GM18499 (cell line): ENCODE data around the gene DPH3.

Source experiments
- ATAC-seq: cut with Tn5 transposase; IDR thresholded peaks from one replicate; pipeline ENCODE4 v1.9.1; 2021; ENCODE audit warnings: moderate number of reproducible peaks; ENCODE audit not compliant: insufficient read depth, unreplicated experiment

DPH3 gene

DNA sequence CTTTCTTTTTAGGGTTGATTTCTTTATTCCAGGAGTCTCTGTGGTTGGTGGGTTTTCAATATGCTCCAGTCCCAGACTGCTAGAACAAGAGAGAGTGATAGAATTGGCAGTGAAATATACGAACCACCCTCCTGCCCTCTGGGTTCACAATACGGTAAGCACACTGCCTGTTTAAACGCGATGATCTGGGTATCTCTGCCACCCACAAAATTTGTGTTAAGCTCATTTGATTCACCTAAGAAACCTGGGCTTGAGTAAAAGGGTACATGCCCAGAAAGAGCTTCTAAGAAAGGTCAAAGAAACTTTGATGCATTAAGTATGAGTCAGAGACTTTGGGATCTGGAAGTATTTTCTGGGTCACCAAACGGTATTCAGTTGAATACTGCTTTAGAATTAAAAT lies 30.1 kb upstream of the DPH3 start:
- ATAC-seq = no peak

DNA sequence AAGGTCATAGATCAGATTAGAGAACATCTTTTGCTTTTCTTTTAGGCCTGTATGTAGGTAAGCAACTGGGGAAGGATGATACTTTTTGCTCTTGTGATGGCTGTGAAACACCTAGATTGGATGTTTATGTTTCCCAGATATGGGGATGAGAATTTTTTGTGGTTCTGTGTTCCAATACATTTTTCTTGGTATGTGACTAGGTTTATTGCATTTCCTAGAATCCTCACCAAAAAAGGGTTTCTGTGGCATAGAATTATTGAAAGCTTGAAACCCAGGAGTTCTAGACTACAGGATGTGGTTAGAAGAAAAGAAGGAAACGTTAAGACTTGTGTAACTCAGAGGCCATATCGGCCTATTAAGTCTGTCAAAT lies 26.1 kb upstream of the DPH3 start:
- no peak for ATAC-seq

DNA sequence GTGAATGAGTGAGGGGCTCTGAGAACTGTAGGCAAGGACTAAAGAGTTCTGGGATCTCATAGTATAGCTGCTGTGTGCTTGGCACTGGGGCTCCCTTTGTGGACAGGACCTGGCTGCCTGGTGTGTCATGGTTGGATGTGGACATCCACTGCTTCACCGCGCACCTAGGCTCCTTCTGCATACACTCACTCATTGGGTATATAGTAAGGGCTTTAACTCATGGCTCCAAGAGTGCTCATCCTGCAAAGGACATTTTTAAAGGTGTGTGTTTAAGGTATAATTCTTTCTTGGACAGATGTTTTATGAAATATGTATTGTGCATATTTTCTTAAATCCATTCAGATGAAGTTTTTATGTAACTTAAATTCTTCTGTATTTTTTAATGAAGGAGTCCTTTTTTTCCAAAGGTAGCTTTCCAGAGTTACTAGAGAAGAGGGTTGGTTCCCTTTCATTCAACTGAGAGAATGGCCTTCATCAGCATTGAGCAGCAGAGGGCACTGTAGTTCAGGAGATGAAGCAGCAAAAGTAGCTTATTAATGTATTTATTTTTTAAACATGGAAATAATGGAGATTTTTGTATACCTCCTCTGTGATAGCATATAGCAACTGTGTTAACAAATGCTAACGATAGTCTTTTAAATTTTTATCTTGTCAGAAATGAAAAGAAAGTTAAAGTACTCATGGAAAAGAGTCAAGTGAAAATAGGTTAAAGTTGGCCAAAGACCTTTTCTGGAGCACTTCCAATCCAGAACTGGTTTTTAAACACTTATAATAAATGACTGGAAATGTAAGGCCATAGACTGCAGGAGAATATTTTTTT lies 25.5 kb upstream of the DPH3 start:
- no peak for ATAC-seq

DNA sequence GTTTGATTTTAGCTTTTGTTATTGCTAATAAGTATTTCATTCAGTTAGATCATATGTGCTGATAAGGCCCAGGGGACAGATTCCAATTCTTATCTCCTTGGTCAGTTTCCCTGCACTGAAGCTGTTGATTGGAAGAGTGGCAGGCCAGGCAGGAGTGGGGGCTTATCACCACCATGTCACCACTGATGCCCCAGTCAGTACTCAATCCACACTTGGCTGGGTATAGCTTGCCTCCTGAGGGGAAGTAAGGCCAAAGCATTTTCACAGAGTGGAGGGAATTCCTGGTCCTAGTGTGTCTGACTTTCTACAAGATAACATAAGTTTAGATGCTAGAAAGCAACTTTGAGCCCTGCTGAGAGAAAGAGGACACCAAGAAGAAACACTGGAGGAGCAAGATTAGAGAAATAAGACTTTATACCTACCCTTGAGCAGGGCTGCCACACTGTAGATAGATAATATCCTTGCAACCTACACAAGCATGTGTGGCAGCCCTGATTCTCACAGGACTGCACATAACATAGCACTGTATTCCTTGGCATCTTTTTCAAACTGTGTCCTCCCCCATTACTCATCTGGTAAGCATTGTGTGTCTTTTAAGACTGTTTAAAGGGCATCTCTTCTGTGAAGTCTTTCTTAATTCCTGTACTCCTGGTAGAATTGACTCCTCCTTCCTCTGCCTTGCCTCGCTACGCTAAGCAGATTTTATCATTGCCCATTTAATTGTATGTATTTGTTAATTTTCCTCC lies 24.6 kb upstream of the DPH3 start:
- no peak for ATAC-seq

DNA sequence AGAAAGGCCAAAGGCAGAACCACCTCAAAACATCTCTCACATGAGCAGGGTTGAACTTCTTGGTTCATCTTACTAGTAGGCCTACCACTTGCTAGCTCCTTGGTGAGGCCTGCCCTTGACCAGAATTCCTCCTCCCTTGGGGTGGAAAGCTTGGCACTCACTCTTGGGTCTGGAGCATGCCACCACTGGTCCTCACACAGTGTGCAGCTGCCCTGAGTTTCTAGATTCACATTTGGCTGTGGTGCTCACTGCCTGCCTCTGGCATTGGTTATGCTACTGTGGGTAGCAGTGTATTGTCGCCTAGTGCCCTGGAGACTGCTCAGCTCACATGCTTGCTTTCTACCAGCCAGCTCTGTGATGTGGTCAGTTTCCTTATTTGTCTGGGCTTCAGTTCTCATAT lies 23.9 kb upstream of the DPH3 start:
- ATAC-seq = no peak

DNA sequence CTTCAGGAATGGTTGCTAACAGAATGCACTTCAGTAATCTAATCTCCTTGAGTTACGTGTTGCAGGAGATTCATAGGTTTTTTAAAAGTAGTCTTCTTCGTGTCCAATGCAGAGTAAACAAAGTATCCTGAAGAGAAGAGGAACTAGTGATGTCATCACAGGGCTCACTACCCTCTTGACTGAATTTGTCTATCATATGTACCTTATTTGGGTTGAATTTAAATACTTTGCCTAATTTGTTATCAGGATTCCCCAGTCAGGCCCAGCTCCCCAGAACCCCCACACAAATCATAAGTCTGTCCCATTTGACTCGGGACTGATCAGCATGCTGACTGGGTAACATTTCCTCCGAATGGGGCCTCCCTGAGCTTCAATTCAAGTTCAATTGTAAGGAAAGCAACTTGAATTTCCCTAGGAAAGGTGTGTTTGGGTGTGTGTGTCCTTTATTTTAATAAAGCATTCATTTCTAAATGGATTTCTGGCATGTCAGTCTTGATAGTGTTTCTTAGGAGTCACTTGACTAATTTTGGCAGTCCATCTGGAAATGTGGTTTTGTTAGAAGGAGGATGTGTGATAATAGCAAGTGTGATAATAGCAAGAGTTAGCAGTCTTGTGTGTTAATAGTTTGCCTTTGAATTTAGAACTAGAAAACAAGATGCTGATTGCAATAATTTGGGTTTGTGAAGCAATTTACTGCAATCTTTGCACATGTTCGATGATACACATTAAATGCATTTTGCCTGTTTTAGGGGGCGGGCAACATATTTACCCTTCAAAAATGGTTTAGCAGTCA lies 22.2 kb upstream of the DPH3 start:
- ATAC-seq = no peak

DNA sequence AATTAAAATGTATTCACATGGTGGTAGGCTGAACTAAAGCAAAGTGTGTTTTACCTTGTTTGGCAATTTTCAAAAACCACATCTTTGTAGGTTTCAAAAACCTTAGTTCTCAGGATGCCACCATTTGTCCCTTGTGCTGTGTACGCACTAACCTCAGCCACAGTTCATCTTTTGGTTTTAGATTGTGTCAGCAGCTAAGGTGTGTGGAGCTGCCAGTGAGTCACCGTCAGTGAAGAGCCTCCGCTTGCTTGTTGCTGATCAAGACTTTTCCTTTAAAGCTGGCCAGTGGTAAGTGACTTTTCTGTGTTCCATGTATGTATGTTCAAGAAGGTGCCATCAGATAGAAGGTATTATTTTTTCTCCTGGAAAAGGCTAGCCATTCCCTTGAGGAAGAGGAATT lies 21.4 kb upstream of the DPH3 start:
- ATAC-seq = peak; percentile 87

DNA sequence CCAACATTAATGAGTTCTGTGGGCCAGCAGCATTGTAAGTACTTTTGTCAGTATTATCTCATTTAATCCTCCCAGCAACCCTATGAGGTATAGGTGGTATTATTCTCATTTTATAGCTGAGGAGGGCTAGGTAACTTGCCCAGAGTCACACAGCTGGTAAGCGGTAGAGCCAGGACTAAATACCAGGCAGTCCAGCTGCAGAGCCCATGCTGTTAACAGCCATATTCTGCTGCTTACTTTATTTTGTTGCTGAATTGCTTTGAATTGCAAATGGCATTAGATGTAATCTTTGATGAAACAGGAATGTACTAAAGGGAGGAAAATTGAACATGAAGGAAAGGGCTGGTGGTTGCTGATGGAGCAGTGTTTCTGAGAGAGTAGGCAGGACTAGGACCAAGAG lies 19.9 kb upstream of the DPH3 start:
- no peak for ATAC-seq

DNA sequence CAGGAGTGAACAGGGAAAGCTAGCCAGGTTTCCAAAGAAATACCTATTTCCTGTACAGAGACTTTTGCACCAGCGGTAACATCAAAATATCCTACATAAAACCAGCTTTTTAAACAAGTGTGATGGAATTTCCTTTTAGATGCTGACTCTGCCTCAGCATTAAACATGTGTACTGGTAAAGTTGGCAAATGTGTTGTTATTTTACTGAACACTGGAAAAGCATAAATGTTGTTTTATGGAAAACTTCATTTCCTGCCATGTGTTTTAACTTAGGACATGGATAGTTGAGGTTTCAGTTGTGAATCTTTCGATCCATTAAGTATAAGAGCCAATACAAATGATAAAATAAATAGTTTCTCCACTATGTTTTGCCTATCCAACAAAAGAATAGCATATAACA lies 15.9 kb upstream of the DPH3 start:
- ATAC-seq = no peak

DNA sequence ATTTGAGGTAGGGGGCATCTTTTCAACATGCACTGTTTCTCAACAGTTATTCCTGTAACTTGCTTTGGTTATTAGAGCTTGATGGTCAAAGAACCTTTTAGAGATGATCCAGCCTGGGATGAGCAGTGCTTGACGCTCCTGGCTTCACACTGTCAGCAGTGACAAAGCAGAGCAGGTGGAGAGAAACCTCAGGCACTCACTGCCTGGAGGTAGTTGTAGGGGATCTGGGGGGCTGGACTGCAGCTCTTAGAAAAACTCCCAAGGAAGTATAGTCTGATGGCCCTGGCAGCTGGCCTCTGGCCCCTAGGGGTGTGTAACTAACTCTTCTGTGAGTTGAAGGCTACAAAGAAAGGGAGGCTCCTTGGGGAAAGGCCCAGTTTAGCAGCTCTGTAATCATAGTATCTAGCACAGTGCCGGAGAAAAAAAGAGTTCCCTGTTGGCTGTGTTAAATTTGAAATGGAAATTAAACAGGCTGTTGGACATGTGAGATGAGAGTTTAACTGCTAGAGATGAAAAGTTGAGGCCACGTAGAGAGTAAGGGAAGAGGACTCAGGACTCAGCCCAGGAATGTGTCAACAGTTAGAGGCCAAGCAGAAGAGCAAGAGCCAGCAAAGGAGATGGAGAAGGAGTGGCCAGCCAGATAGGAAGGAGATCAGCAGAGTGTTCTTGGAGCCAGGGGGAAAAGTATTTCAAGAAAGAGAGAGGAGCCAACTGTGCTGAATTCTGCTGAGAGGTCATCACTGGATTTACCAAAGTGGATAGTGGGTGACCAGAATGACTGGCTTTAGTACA lies 14.5 kb upstream of the DPH3 start:
- ATAC-seq = no peak

DNA sequence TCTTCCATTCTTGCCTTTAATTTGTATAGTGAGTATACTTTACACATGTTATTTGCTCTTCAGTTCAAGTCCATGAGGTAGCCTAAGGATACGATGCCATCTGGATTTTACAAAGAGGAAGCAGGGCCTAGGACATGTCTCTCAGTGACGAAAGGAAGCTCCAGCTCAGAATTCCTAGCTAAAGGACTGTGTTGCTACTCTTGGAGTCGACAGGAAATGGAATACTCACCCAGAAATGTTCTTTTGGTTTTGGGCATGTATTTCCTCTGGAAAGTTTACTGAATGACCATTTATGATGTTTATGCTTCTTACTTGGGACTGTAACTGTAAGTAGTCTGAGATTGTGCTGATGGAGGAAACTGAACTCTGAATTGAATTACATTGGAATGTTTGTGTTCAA lies 12.7 kb upstream of the DPH3 start:
- no peak for ATAC-seq

DNA sequence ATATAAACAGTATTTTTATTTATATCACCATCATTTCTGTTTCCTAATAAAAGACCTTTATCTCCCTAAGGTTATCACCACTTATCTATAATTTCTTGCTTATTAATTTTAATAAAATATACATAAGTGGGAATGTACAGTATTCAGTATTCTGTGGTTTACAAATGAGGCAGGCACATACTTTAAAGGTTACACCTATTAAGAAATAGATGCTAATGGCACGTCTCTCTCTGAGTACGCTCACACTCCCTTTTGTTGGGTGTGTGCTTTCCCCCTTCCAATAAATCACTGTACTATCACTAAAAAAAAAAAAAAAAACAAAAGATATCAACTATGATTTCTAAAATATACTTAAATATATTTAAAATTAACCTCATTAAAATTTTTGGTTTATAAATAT lies 9.1 kb upstream of the DPH3 start:
- no peak for ATAC-seq

DNA sequence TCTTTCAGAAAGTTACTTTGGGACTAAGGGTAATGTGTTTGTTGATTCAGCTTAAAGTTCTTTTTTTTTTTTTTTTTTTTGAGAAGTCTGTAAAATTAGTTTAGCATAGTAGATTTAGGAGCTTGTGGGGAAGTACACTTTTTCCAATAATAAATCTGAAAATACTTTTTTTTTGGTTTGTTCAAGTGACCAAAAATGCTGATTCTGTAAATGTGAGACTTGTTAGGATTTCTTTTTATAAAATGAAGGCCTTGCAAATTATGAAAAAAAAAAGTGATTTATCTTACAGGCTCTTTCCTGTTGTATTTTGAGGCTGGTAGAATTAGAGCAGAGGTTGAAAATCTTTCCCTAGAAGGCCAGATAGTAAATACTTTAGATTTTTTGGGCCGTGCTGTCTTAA lies 7.8 kb upstream of the DPH3 start:
- no peak for ATAC-seq

DNA sequence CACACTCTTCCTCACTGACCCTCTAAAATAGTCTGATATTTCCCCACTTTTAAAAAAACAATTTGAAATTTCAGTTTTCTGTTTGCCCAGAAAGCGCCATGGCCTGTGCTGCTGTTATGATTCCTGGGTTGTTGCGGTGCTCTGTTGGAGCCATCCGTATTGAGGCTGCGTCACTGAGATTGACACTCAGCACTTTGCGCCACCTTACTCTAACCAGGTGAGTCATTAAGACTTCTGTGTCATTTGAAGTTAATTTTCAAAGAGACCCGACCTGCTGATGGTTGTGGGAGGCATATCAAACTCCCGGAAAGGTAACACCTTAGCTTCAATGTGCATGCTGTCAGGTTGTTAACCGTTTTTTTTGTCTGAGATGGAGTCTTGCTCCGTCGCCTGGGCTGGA lies 6.1 kb upstream of the DPH3 start:
- ATAC-seq = no peak

DNA sequence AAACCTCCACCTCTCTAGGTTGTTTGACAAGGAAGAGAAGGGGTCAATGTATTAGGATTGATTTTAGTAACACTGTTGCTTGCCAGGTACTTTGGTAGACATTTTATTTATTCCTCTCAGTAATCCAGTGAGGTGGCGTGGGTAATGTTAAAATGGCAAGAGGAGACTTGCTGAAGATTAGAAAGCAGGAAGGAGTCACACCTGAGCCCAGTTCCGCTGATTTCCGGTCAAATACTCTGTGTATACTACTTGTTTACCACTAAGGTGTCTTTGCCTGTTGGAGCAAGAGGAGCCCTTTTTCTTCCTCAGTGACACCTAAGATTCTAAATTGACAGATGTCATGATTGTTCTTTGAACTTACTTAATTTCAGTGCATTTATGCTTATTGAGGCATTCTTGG lies 2.0 kb upstream of the DPH3 start:
- ATAC-seq = no peak

DNA sequence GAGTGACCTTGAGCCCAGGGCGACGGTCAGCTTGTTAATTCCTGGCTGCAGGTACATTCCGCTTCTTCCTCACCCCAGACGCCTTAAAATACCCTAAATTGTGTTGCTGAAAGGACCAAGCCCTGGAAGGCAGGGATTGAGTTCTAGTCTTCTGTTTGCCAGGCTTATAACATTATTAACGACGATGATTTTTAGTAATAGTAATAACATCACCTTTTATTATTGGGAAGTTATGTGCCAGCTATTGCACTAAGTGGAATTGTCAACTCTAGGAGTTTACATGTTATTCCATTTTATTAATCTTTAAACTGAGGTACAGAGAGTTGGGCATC lies 678 bp upstream of the DPH3 start:
- no peak for ATAC-seq

DNA sequence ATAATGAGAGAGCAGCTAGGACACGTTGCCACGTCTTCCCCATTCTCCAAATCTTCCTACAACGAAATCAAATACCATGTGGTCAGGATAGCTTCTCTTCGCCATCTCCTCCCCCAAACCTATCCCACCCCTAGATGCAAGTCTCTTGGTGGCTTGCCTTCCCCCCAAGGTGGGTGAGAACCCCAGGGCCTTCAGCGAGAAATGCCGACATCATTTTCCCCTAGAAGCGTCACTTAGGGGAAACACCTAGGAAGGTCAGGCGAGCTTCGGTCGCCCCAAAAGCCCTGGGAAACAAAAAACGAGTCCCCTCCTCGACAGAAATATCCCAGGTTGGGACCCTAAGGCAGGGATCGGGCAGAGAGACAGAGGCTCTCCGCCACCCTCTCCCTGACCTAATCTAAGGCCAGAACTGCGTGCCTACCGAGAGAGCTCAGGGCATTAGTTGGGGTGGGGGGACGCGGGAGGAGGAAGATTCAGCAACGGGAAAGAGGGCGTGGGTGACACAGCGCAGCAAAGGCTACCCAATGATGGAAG lies 502 bp downstream of the DPH3 start:
- ATAC-seq = peak; percentile 0

DNA sequence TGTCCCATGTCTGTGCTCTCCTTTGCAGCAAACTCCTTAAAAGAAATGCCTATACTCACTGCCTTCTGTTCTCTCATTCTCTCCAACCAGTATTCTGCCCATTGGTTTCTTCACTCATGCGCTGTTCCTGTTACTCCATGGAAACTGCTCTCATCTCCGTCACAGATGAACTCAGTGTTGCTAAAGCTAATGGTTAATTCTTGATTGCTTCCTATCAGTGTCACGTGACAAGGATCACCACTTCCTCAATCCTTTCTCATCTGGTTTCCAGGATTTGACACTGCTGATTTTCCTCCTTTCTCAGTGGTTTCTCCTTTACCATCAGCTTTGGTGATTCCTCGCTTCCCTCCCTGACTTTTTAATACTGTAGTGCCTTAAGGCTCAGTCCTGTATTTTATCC lies 2.6 kb downstream of the DPH3 start:
- no peak for ATAC-seq

DNA sequence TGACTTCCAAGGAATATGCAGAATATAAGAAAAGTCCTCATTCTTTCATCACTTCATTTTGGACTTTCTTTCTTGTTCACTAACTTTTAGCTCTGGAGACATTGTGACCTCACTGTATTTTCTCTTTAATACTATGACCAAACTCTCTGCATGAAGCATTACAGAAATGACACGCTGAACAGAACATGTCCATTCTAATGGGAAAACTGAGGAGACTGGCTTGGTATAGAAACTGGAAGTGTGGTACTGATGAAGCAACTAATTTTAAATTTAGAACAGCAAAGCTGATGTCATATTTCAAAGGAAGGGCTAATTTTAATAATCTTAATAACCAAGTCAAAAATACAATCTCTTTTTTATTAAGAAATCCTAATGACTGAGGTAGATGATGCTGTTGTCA lies 4.7 kb downstream of the DPH3 start:
- ATAC-seq = no peak

DNA sequence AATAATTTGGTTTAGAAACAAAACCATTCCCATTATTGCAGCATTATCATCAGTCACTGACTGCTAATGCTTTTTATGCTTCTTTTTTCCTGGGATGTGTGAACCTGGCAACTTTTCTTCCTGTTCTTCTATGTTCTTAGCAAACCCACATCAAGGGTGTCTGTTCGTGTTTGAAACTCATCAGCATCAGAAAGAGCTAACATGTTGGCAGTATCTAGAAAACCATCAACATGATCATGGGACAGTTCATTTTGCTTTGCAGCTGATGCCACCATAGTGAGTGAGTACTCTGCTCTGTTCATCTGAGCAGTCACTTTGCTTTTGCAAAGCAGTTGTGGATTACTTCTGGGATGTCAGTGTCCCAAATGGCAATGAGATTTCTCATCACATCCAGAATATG lies 5.9 kb downstream of the DPH3 start:
- ATAC-seq = no peak
